ENCODE data around the gene LEO1.

Gene LEO1

GRCh38 chr15:51982013-51982769, 10.6 kb upstream of the LEO1 start:
- DNase-seq (ENCODE audit: low read depth, low spot score): no peak
- POLR2A ChIA-PET: interaction anchor here (1.1 kb wide), 1 partner anchor 226 kb away, joined by 3 read pairs; no protein-coding TSS in a partner anchor
- peak overlapping the region; percentile 18 for H3K4me3 ChIP-seq (ENCODE audit: low read depth, low read length)
- CTCF ChIA-PET: interaction anchor here (1.0 to 5.6 kb wide), 6 partner anchors 10 to 245 kb away, joined by 3 to 40 read pairs (median 21); partner anchors contain the start of gene LEO1
- TF ChIP-seq CTCF (IDR thresholded peaks at IDR 0.05; ENCODE audit: insufficient read depth, low read length, missing control alignments): peak; percentile 39

GRCh38 chr15:51973775-51974174, 2.2 kb upstream of the LEO1 start:
- no peak for DNase-seq (ENCODE audit: low read depth, low spot score)
- ChIA-PET POLR2A (no interaction called here), CTCF (interaction anchor here (2.5 kb wide), 1 partner anchor 106 kb away, joined by 14 read pairs; no protein-coding TSS in a partner anchor)
- no peak overlapping the region for H3K4me3 ChIP-seq (ENCODE audit: low read depth, low read length)
- no peak for TF ChIP-seq CTCF (IDR thresholded peaks at IDR 0.05; ENCODE audit: insufficient read depth, low read length, missing control alignments)

GRCh38 chr15:51973220-51973619, 1.6 kb upstream of the LEO1 start:
- ChIA-PET CTCF (interaction anchor here (2.4 to 2.9 kb wide), 3 partner anchors 8 to 235 kb away, joined by 11 to 18 read pairs (median 14); no protein-coding TSS in a partner anchor), POLR2A (no interaction called here)
- TF ChIP-seq CTCF (IDR thresholded peaks at IDR 0.05; ENCODE audit: insufficient read depth, low read length, missing control alignments): no peak
- no peak for DNase-seq (ENCODE audit: low read depth, low spot score)
- H3K4me3 ChIP-seq (ENCODE audit: low read depth, low read length): no peak overlapping the region

- no peak for DNase-seq (ENCODE audit: low read depth, low spot score)
- ChIA-PET CTCF (interaction anchor here (0.6 to 2.9 kb wide), 12 partner anchors 8 to 321 kb away, joined by 3 to 18 read pairs (median 5); no protein-coding TSS in a partner anchor), POLR2A (interaction anchor here (0.5 to 1.1 kb wide), 3 partner anchors 10 to 220 kb away, joined by 3 to 4 read pairs (median 4); no protein-coding TSS in a partner anchor)
- no peak for TF ChIP-seq CTCF (IDR thresholded peaks at IDR 0.05; ENCODE audit: insufficient read depth, low read length, missing control alignments)
- peak overlapping the region; percentile 91 for H3K4me3 ChIP-seq (ENCODE audit: low read depth, low read length)
Measured at GRCh38 chr15:51971032-51971374, 575 bp downstream of the LEO1 start.

GRCh38 chr15:51970132-51970817, 1.3 kb downstream of the LEO1 start:
- TF ChIP-seq CTCF (IDR thresholded peaks at IDR 0.05; ENCODE audit: insufficient read depth, low read length, missing control alignments): no peak
- peak overlapping the region; percentile 91 for H3K4me3 ChIP-seq (ENCODE audit: low read depth, low read length)

GRCh38 chr15:51969728-51970127, 1.9 kb downstream of the LEO1 start:
- no peak overlapping the region for H3K4me3 ChIP-seq (ENCODE audit: low read depth, low read length)
- ChIA-PET CTCF (interaction anchor here (0.6 to 2.1 kb wide), 2 partner anchors 10 to 177 kb away, joined by 4 to 6 read pairs; no protein-coding TSS in a partner anchor), POLR2A (no interaction called here)
- TF ChIP-seq CTCF (IDR thresholded peaks at IDR 0.05; ENCODE audit: insufficient read depth, low read length, missing control alignments): no peak
- DNase-seq (ENCODE audit: low read depth, low spot score): no peak

More at GRCh38 chr15:51970132-51970817, 1.3 kb downstream of the LEO1 start:
- no peak for DNase-seq (ENCODE audit: low read depth, low spot score)
- ChIA-PET POLR2A (interaction anchor here (1.1 kb wide), 1 partner anchor 11 kb away, joined by 4 read pairs; no protein-coding TSS in a partner anchor), CTCF (interaction anchor here (0.6 to 2.9 kb wide), 10 partner anchors 9 to 321 kb away, joined by 3 to 18 read pairs (median 4); no protein-coding TSS in a partner anchor)
